Measurements from ENCODE around the gene BCAS3.

DNA sequence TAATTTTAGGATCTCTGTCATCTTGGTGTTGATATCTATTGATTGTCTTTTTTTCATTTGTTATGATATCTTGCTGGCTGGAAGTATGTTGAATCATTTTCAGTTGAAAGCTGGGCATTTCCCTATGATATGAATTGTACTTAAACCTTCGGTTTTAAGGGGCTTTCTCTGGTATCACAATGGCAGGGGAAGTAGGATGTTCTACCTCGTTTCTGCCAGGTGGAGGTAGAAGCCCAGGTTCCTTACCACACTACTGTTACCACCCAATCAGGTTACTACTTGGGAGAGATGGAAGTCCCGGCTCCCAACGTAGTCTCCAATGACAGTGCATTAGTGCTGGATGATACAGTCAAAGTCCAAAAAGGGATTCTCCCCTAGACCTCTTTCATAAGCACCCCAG is 440.3 kb downstream of the BCAS3 start:
- TF ChIP-seq CTCF (IDR thresholded peaks at IDR 0.05 in 8 of 11, conservative IDR thresholded peaks at IDR 0.05 in 3 of 11) (no peak), POLR2AphosphoS5 (IDR thresholded peaks at IDR 0.05) (no peak), POLR2A (IDR thresholded peaks at IDR 0.05) (no peak)

All from spleen (tissue), 7 donors.